MM.1S (cell line): ENCODE measurements around the gene PHLDB1.

Experiments
- CTCF ChIP-seq: fragments of 300-600 bp; sonication (generic); IDR thresholded peaks from 2 replicates; pipeline ENCODE4 v1.5.1; 2016; ENCODE audit warnings: antibody characterized with exemption, low read length, mixed read lengths
- EZH2 ChIP-seq: fragments of 300-600 bp; sonication (generic); optimal IDR thresholded peaks from 2 replicates; pipeline ENCODE3; 2017; ENCODE audit warnings: low read depth, mild to moderate bottlenecking, antibody characterized with exemption, low read length, mixed read lengths
- EZH2phosphoT487 ChIP-seq: fragments of 300-600 bp; sonication (generic); IDR thresholded peaks from 2 replicates; pipeline ENCODE4 v1.6.1; 2018; ENCODE audit warnings: antibody characterized with exemption, low read length

- TF ChIP-seq CTCF (no peak), EZH2phosphoT487 (no peak), EZH2 (no peak)
These were observed 35.1 kb upstream of the PHLDB1 start, which contains the start of gene ARCN1 for GRCh38 chr11:118572061-118572980.
